Stimulated activated CD4-positive, alpha-beta T cell treated with anti-CD3 and anti-CD28 coated beads, Interleukin-1b, Interleukin-23, amount 100 ng/mL, for 4 hours (primary cell): Measurements from ENCODE around the gene TMCC1.
"Not testable (repeated sequence)": the region's sequence is repeated elsewhere in the genome, so short reads cannot be mapped to it uniquely, and the experiment has no call there.

Experiments used
- DNase-seq, 2 donors: peaks; one replicate each; pipeline ENCODE4 v3.0.0-alpha.2; 2020; ENCODE audit warnings: low read depth in 2 of 2

Gene TMCC1

GRCh38 chr3:129650256-129650872, 243.1 kb downstream of the TMCC1 start:
- peak; percentile 25 to 36 for DNase-seq

- no peak for DNase-seq
Observed at GRCh38 chr3:129648391-129648790, 245.1 kb downstream of the TMCC1 start.

GRCh38 chr3:129645286-129645685, 248.2 kb downstream of the TMCC1 start:
- no peak for DNase-seq

GRCh38 chr3:129644836-129645235, 248.7 kb downstream of the TMCC1 start:
- DNase-seq = no peak

GRCh38 chr3:129641567-129642260, 251.8 kb downstream of the TMCC1 start:
- DNase-seq = not testable (repeated sequence)

- DNase-seq = not testable (repeated sequence)
Observed at GRCh38 chr3:129640985-129641384, 252.5 kb downstream of the TMCC1 start.

- DNase-seq = no peak
Observed at GRCh38 chr3:129638481-129638880, 255.0 kb downstream of the TMCC1 start.

GRCh38 chr3:129636082-129636481, 257.4 kb downstream of the TMCC1 start:
- no peak for DNase-seq

- no peak for DNase-seq
Observed at GRCh38 chr3:129635656-129636055, 257.9 kb downstream of the TMCC1 start.

- DNase-seq = no peak
Observed at GRCh38 chr3:129633751-129634481, 259.6 kb downstream of the TMCC1 start.

GRCh38 chr3:129632977-129633376, 260.5 kb downstream of the TMCC1 start:
- DNase-seq = no peak

- DNase-seq = no peak
Observed at GRCh38 chr3:129632556-129632955, 261.0 kb downstream of the TMCC1 start.

- no peak for DNase-seq
Observed at GRCh38 chr3:129632056-129632455, 261.5 kb downstream of the TMCC1 start.

GRCh38 chr3:129629011-129629410, 264.5 kb downstream of the TMCC1 start:
- no peak for DNase-seq

- DNase-seq = no peak
Observed at GRCh38 chr3:129628169-129628522, 265.4 kb downstream of the TMCC1 start.

GRCh38 chr3:129627350-129628168, 266.0 kb downstream of the TMCC1 start:
- DNase-seq = peak; percentile 42 to 61

GRCh38 chr3:129626744-129627349, 266.7 kb downstream of the TMCC1 start:
- peak in 1 of 2 donors; percentile 63 for DNase-seq

- DNase-seq = no peak
Observed at GRCh38 chr3:129625072-129625874, 268.2 kb downstream of the TMCC1 start.

- DNase-seq = no peak
Observed at GRCh38 chr3:129624347-129625071, 269.0 kb downstream of the TMCC1 start.
